Measurements from ENCODE around the gene CDS1.

The CDS1 gene

DNA sequence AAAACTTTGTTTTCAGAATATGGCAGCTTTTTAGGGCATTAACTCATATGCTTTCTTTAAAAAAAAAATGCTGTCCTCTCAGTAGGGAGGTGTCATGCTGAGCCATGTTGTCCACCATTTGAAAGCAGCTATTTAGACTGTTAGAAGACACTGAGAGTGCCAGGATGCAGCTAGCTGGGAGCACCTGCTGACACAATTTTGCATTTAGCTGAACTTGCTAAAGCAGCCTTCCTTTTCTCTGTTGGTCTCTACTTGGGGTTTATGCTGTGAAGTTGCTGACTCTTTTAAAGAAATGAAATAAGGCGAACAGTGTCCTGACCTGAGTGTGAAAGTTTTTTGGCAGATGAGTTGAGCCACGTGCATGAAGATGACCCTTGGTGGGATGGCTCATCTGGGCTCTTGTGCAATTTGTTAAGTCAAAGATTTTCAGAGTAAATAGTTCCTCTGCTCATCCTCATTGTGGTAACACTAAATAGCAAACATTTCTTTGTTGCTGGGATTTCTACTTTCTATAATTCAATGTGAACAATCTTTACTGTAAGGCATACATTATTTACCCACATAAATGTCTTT is 64.5 kb downstream of the CDS1 start:
- no peak for TF ChIP-seq CTCF (IDR thresholded peaks at IDR 0.05; ENCODE audit: extremely low read depth, insufficient read depth, missing control alignments)
- in situ Hi-C loops (cut with MboI; ENCODE audit: low pct_unique_long_range_greater_than_20kb, low sequenced_read_pairs, unreplicated experiment) = no loop called here
- DNase-seq (ENCODE audit: low spot score) = no peak

DNA sequence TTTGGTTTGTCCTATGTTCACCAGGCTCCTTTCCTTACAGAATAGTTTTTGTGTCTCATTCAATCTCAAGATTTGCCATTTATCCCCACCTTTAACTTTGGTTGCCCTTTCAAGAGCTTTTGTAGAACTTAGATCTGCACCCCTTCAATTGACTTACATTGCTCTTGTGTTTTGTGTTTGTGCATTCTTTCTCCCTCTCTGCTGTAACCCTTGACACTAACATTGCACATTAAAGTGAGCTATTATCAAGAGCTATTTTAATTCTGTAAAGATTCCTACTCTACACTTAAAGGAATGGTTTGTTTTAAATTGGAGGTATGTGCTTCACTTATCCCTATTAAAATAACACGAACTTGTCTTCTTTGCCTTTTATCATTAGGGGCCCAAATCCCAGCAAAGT is 65.3 kb downstream of the CDS1 start:
- no peak for DNase-seq (ENCODE audit: low spot score)
- in situ Hi-C loops (cut with MboI; ENCODE audit: low pct_unique_long_range_greater_than_20kb, low sequenced_read_pairs, unreplicated experiment) = no loop called here
- TF ChIP-seq CTCF (IDR thresholded peaks at IDR 0.05; ENCODE audit: extremely low read depth, insufficient read depth, missing control alignments) = no peak

GRCh38 chr4:84648863-84649647 is 66.1 kb downstream of the CDS1 start:
- no peak for DNase-seq (ENCODE audit: low spot score)
- in situ Hi-C loops (cut with MboI; ENCODE audit: low pct_unique_long_range_greater_than_20kb, low sequenced_read_pairs, unreplicated experiment) = no loop called here
- no peak for TF ChIP-seq CTCF (IDR thresholded peaks at IDR 0.05; ENCODE audit: extremely low read depth, insufficient read depth, missing control alignments)

GRCh38 chr4:84651499-84651898 is 68.6 kb downstream of the CDS1 start:
- no peak for TF ChIP-seq CTCF (IDR thresholded peaks at IDR 0.05; ENCODE audit: extremely low read depth, insufficient read depth, missing control alignments)
- DNase-seq (ENCODE audit: low spot score) = no peak
- in situ Hi-C loops (cut with MboI; ENCODE audit: low pct_unique_long_range_greater_than_20kb, low sequenced_read_pairs, unreplicated experiment) = no loop called here

- in situ Hi-C loops (cut with MboI; ENCODE audit: low pct_unique_long_range_greater_than_20kb, low sequenced_read_pairs, unreplicated experiment) = no loop called here
- no peak for TF ChIP-seq CTCF (IDR thresholded peaks at IDR 0.05; ENCODE audit: extremely low read depth, insufficient read depth, missing control alignments)
- DNase-seq (ENCODE audit: low spot score) = no peak
Measured at GRCh38 chr4:84652478-84652877, 69.6 kb downstream of the CDS1 start.

GRCh38 chr4:84660606-84661005 is 77.7 kb downstream of the CDS1 start:
- no peak for TF ChIP-seq CTCF (IDR thresholded peaks at IDR 0.05; ENCODE audit: extremely low read depth, insufficient read depth, missing control alignments)
- no peak for DNase-seq (ENCODE audit: low spot score)
- in situ Hi-C loops (cut with MboI; ENCODE audit: low pct_unique_long_range_greater_than_20kb, low sequenced_read_pairs, unreplicated experiment) = no loop called here

Data from GM13977 (cell line).